ENCODE data around the gene AGRN.
"Not testable (repeated sequence)": the region's sequence is repeated elsewhere in the genome, so short reads cannot be mapped to it uniquely, and the experiment has no call there.

The AGRN gene

GRCh38 chr1:1089731-1090423, 70.0 kb downstream of the AGRN start:
- no peak for DNase-seq

GRCh38 chr1:1090424-1091343, 70.8 kb downstream of the AGRN start:
- no peak for DNase-seq

- DNase-seq = no peak
These were observed 71.6 kb downstream of the AGRN start for GRCh38 chr1:1091344-1092148.

- no peak for DNase-seq
These were observed 72.4 kb downstream of the AGRN start for GRCh38 chr1:1092149-1092855.

GRCh38 chr1:1092894-1093609, 73.1 kb downstream of the AGRN start:
- DNase-seq = no peak

GRCh38 chr1:1093610-1093943, 73.7 kb downstream of the AGRN start:
- no peak for DNase-seq

- no peak for DNase-seq
These were observed 75.1 kb downstream of the AGRN start for GRCh38 chr1:1094981-1095380.

- DNase-seq = not testable (repeated sequence)
These were observed 76.2 kb downstream of the AGRN start for GRCh38 chr1:1096136-1096535.

GRCh38 chr1:1098681-1099421, 78.9 kb downstream of the AGRN start:
- DNase-seq = no peak

GRCh38 chr1:1099506-1100183, 79.7 kb downstream of the AGRN start:
- DNase-seq = no peak

- DNase-seq = no peak
These were observed 80.4 kb downstream of the AGRN start for GRCh38 chr1:1100296-1100695.

GRCh38 chr1:1101503-1101902, 81.6 kb downstream of the AGRN start:
- DNase-seq = no peak

- DNase-seq = not testable (repeated sequence)
These were observed 84.2 kb downstream of the AGRN start for GRCh38 chr1:1104152-1104551.

All from hypothalamus (tissue), 51 donors.